HG03432 (cell line): ENCODE results near the gene SFT2D2.

Experiments
- ATAC-seq: cut with Tn5 transposase; IDR thresholded peaks from one replicate; pipeline ENCODE4 v1.9.1; 2021; ENCODE audit warnings: mild to moderate bottlenecking, moderate library complexity; ENCODE audit not compliant: unreplicated experiment

Gene SFT2D2

GRCh38 chr1:168221275-168221674 is 4.5 kb upstream of the SFT2D2 start:
- ATAC-seq = no peak

GRCh38 chr1:168223261-168223660 is 2.5 kb upstream of the SFT2D2 start:
- no peak for ATAC-seq

DNA sequence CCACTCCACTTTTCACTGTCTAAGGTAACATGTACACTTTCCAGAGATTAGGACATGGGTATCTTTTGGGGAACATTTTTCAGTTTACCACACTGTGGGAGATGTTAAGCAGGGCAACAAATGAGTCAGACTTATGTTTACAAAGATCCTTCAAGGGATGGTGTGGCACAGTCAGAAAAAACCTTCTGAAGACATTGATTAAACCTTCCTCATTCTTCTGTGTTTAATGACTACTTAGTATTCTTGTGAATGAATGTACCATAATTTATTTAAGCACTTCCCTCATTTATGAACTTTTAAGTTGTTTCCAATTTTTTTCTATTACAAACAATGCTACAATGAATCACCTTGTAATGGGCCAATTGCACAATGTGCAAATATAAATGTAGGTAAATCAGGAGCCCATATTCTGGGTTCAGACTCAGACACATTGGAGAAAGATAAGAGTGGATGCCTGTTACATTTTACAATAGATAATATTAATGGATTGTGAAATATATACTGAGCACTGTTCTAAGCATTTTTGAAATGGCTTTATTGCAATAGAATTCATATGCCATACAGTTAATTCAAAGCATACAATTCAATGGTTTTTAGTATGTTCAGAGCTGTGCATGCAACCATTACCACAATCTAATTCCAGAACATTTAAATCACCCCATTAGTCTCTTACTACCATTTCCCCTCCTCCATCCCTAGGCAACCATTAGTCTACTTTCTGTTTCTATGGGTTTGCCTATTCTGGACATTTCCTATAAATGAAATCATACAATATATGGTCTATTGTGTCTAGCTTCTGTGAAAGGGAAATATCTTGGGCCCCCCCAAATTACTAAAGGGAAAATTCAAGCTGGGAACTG is 1.9 kb upstream of the SFT2D2 start:
- ATAC-seq = no peak

- ATAC-seq = no peak
These were observed 813 bp upstream of the SFT2D2 start for GRCh38 chr1:168224991-168225390.

GRCh38 chr1:168227620-168228019 is 1.8 kb downstream of the SFT2D2 start:
- ATAC-seq = peak; percentile 21

- no peak for ATAC-seq
These were observed 4.1 kb downstream of the SFT2D2 start for GRCh38 chr1:168229893-168230292.

DNA sequence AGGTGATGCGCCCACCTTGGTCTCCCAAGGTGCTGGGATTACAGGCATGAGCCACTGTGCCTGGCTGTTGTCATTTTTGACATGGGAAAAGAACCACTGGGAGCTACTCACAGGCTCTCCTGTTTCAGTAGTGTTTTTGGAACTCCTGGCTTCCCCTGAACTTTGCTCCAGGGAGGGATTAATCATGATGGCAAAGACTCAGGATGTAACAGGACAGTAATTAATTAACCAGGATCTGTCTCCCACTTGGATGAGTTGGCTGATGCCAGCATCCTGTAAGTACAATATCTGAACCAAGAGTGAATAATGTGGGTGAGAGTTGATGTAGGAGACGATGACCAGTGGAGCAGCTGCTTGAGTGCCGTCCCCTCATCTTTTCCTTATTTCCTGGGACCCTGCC is 4.9 kb downstream of the SFT2D2 start:
- ATAC-seq = no peak

DNA sequence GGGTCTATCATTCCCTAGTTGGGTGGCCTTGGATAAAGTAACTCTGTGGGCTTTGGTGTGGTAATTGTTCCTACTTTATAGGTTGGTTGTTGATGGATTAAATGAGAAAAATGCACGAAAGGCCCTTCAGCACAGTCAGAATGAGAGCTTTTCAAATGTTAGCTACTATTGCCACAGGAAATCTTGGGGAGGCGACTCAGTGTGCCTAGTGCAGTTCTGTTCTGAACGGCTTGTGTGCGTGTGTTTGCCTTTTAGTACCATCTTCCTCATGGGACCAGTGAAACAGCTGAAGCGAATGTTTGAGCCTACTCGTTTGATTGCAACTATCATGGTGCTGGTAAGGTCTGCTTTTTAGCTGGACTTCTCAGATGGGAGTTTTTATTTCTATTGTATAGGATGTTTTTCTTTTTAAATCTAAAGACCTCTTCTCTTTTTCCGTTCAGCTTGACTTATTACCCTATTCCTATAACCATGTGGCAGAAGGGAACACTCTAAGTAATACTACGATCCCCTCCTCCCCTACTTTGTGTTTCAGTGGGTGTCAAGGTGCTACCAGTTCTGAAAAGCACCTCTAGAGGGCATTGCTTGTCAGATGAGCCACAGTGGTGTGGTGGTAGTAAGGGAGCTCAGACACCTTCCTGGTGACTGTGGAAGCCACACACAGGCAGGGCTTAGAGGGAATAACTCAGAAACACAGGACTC is 9.2 kb downstream of the SFT2D2 start:
- peak; percentile 80 for ATAC-seq

DNA sequence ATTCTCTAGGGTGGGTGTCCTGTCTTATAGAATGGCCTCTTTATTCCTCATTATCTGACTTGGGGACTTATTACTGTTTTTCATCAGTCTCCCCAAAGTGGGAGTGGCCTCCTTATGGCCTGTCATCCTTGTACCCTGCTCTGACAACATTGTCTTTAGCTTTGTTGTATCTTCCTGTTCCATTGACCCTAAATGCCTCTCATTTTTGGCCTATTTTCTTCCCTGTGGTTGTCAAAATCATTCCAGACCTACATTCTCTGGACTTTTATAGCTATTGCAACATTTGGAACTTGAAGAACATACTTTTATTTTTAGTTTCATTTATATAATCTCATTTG is 9.7 kb downstream of the SFT2D2 start:
- ATAC-seq = peak; percentile 16

GRCh38 chr1:168235937-168236336 is 10.1 kb downstream of the SFT2D2 start:
- no peak for ATAC-seq

GRCh38 chr1:168236836-168237611 is 11.2 kb downstream of the SFT2D2 start:
- ATAC-seq = no peak

- no peak for ATAC-seq
These were observed 17.4 kb downstream of the SFT2D2 start for GRCh38 chr1:168243198-168243597.

GRCh38 chr1:168243636-168244212 is 17.9 kb downstream of the SFT2D2 start:
- no peak for ATAC-seq

DNA sequence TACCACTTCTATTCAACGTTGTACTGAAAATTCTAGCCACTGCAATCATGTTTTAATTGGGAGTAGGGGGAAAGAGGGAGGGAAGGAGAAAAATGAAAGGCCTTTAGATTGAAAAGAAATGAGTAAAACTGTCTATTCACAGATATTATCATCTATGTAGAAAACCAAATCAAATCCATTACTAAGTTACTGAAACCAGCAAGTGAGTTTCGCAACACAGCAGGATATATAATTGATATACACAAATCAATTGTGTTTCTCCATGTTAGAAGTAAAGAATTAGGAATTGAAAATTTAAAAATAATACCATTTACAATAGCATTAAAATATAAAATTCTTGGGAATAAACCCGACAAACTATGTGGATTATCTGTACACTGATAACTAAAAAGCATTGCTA is 19.2 kb downstream of the SFT2D2 start:
- ATAC-seq = no peak

- no peak for ATAC-seq
These were observed 20.7 kb downstream of the SFT2D2 start for GRCh38 chr1:168246506-168246905.

DNA sequence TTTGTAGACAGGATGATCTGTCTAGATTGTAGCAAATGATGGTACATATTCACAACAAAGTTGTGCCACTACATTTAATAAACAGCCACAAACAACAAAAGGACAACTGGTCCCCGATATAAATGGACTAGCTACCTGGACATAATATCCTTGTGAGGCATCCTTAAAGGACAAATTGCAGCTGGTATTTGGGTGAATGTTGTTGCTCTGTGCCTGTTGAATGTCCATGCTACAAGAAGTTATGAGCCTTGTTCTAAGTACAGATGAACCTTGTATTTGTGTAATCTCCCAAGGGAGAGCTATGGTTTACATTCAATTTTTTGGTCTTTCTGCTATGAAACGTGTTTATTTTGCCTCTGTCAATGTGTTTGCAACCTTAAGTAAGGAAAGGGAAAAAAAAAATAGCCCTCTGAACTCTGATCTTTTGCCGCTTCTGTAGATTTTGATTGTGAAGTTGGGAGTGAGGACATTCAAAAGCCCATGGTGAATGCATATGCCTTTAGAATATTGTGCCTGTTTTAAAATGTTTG is 26.5 kb downstream of the SFT2D2 start:
- ATAC-seq = no peak

GRCh38 chr1:168256164-168256563 is 30.4 kb downstream of the SFT2D2 start:
- no peak for ATAC-seq

DNA sequence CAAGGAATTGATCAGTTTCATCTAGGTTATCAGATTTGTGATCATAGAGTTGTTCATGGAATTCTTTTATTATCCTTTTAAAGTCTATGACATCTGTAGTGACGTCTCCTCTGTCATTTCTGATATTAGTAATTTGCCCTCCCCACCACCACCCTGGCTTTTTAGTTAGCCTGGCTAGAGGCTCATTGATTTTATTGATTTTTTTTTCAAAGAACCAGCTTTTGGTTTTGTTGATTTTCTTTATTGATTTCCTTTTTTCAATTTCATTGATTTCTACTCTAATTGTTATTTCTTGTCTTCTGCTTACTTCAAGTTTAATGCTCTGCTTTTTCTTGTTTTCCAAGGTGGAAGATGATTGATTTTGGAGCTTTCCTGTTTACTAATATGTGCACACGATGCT is 31.6 kb downstream of the SFT2D2 start:
- ATAC-seq = no peak

- ATAC-seq = no peak
These were observed 33.8 kb downstream of the SFT2D2 start for GRCh38 chr1:168259567-168259966.

GRCh38 chr1:168260393-168260792 is 34.6 kb downstream of the SFT2D2 start:
- ATAC-seq = no peak

GRCh38 chr1:168261390-168261789 is 35.6 kb downstream of the SFT2D2 start:
- no peak for ATAC-seq
